Fibroblast of the aortic adventitia (primary cell): Measurements from ENCODE around the gene GAGE10. TPM values are rescaled to one million over a fixed set of nuclear protein-coding genes. Genes with fewer than 3 reads are reported as not detected.

ENCODE experiments used
- DNase-seq: peaks from one replicate; pipeline ENCODE4 v3.0.0-alpha.2; 2010; ENCODE audit warnings: low read depth
- H3K4me3 ChIP-seq: 2 replicates; pipeline ENCODE4 v1.5.1; 2011; ENCODE audit warnings: low read depth, mild to moderate bottlenecking, control low read depth, low read length, moderate library complexity
- CTCF ChIP-seq: IDR thresholded peaks from 2 replicates; pipeline ENCODE4 v1.5.1; 2011; ENCODE audit warnings: mild to moderate bottlenecking, low read length, control low read depth, inconsistent platforms; ENCODE audit not compliant: insufficient read depth
- total RNA-seq: library from RNA; depleted of rRNA; stranded (reverse); fragments of >200 nt; gene quantifications from 2 replicates; pipeline ENCODE4 v1.2.3, GENCODE V29; 2012; ENCODE audit warnings: low replicate concordance

The GAGE10 gene
- total RNA-seq, result not detected in 2 replicates

GRCh38 chrX:49303346-49303745 lies at the start of gene GAGE10:
Gene GAGE10 (plus strand): TSS chrX:49303646. CDS start chrX:49304860, 1,214 bp downstream.
- no peak within 1 kb of the TSS for H3K4me3 ChIP-seq
- no peak for DNase-seq
- no peak for TF ChIP-seq CTCF

- DNase-seq, result no peak
- no peak for TF ChIP-seq CTCF
- no peak overlapping the region for H3K4me3 ChIP-seq
These were observed 48.8 kb upstream of the GAGE10 start for GRCh38 chrX:49254639-49255038.

GRCh38 chrX:49256268-49256995 lies 47.0 kb upstream of the GAGE10 start:
- DNase-seq, result no peak
- H3K4me3 ChIP-seq, result no peak overlapping the region
- TF ChIP-seq CTCF, result no peak

GRCh38 chrX:49257074-49257790 lies 46.2 kb upstream of the GAGE10 start:
- DNase-seq, result no peak
- H3K4me3 ChIP-seq, result no peak overlapping the region
- no peak for TF ChIP-seq CTCF

GRCh38 chrX:49257846-49258748 lies 45.3 kb upstream of the GAGE10 start:
- DNase-seq, result no peak
- no peak for TF ChIP-seq CTCF

GRCh38 chrX:49258749-49259124 lies 44.7 kb upstream of the GAGE10 start:
- no peak overlapping the region for H3K4me3 ChIP-seq
- no peak for TF ChIP-seq CTCF
- DNase-seq, result no peak

More at GRCh38 chrX:49257846-49258748, 45.3 kb upstream of the GAGE10 start:
- no peak overlapping the region for H3K4me3 ChIP-seq
